Calu3 (cell line): ENCODE results near the gene ARHGAP26. TPM values are rescaled to one million over a fixed set of nuclear protein-coding genes. Genes with fewer than 3 reads are reported as not detected.
A peak's percentile ranks its signal among the peaks of the same experiment; 100 is the strongest.

Source experiments
- BruUV-seq: library from RNA; stranded (reverse); fragments of 400-500 nt; replicated peaks from 2 replicates; lab custom pipeline; 2021; lab: Mats Ljungman, UMichigan
- CTCF ChIA-PET: fragments of 300-600 bp; sonication (Branson Sonifier 250); formaldehyde crosslinking; loops from one replicate; lab custom pipeline; 2022; ENCODE audit warnings: antibody characterized with exemption; lab: Charles Lee
- DNase-seq: peaks from one replicate; pipeline ENCODE4 v3.0.0; 2022
- H3K27ac Mint-ChIP-seq: one replicate; pipeline ENCODE4 v1.8.0; 2022; ENCODE audit warnings: mixed read lengths; ENCODE audit not compliant: unreplicated experiment
- H3K27me3 Mint-ChIP-seq: one replicate; pipeline ENCODE4 v1.8.0; 2022; ENCODE audit warnings: mixed read lengths; ENCODE audit not compliant: unreplicated experiment
- H3K36me3 Mint-ChIP-seq: one replicate; pipeline ENCODE4 v1.8.0; 2022; ENCODE audit warnings: mild to moderate bottlenecking, moderate library complexity, mixed read lengths; ENCODE audit not compliant: insufficient read depth, unreplicated experiment
- H3K4me1 Mint-ChIP-seq: one replicate; pipeline ENCODE4 v1.8.0; 2022; ENCODE audit warnings: mild to moderate bottlenecking, low read depth, mixed read lengths; ENCODE audit not compliant: unreplicated experiment
- H3K4me3 Mint-ChIP-seq: one replicate; pipeline ENCODE4 v1.8.0; 2022; ENCODE audit warnings: mild to moderate bottlenecking, low read depth, moderate library complexity, mixed read lengths; ENCODE audit not compliant: unreplicated experiment
- H3K9me3 Mint-ChIP-seq: one replicate; pipeline ENCODE4 v1.8.0; 2022; ENCODE audit warnings: low read depth, mixed read lengths; ENCODE audit not compliant: unreplicated experiment
- CTCF ChIP-seq: fragments of 200-600 bp; IDR thresholded peaks from one replicate; pipeline ENCODE4 v1.8.0; 2022; ENCODE audit warnings: antibody characterized with exemption; ENCODE audit not compliant: unreplicated experiment
- intact Hi-C: fragments of 100-400 bp; cut with micrococcal nuclease; formaldehyde crosslinking; loops from one replicate; pipeline ENCODE4 v1.10.0; 2022; ENCODE audit not compliant: unreplicated experiment
- total RNA-seq: library from RNA; stranded (reverse); gene quantifications from 2 replicates; pipeline ENCODE4 v1.2.3, GENCODE V29; 2022

The ARHGAP26 gene
- total RNA-seq, 1 experiment from 2014 or later: 118 TPM

- no peak for TF ChIP-seq CTCF
- intact Hi-C loops: loop anchor here (2.0 kb wide), 1 partner anchor 43 kb away; no protein-coding TSS in a partner anchor
- CTCF ChIA-PET: interaction anchor here (1.6 to 3.8 kb wide), 5 partner anchors 13 to 100 kb away, joined by 5 to 42 read pairs (median 11); partner anchors contain the start of gene ARHGAP26
These were observed 99.7 kb downstream of the ARHGAP26 start for GRCh38 chr5:142869886-142870285.

GRCh38 chr5:142870532-142871362 is 100.6 kb downstream of the ARHGAP26 start:
- TF ChIP-seq CTCF: no peak
- Mint-ChIP-seq H3K4me3 (peak overlapping the region; percentile 52), H3K4me1 (peaks cover 93% of the 10 kb centered on the region), H3K9me3 (no peaks in the 10 kb centered on the region), H3K27ac (peak overlapping the region; percentile 98), H3K27me3 (no peaks in the 10 kb centered on the region), H3K36me3 (peaks cover 46% of the 10 kb centered on the region)
- intact Hi-C loops: loop anchor here (2.0 kb wide), 1 partner anchor 44 kb away; no protein-coding TSS in a partner anchor
- peak; percentile 94 for DNase-seq
- BruUV-seq: TSS peak; percentile 80
- CTCF ChIA-PET: interaction anchor here (0.6 to 3.8 kb wide), 20 partner anchors 9 to 158 kb away, joined by 3 to 42 read pairs (median 5); partner anchors contain the start of gene ARHGAP26

More at GRCh38 chr5:142869886-142870285, 99.7 kb downstream of the ARHGAP26 start:
- Mint-ChIP-seq H3K4me1 (peaks cover 93% of the 10 kb centered on the region), H3K27me3 (no peaks in the 10 kb centered on the region), H3K27ac (peak overlapping the region; percentile 98), H3K9me3 (no peaks in the 10 kb centered on the region), H3K4me3 (peak overlapping the region; percentile 43), H3K36me3 (peaks cover 43% of the 10 kb centered on the region)
- peak; percentile 50 for DNase-seq
- BruUV-seq: no TSS peak

GRCh38 chr5:142871363-142872193 is 101.4 kb downstream of the ARHGAP26 start:
- CTCF ChIA-PET: interaction anchor here (0.6 to 3.8 kb wide), 21 partner anchors 8 to 829 kb away, joined by 3 to 42 read pairs (median 5); partner anchors contain the start of gene ARHGAP26
- TSS peak; percentile 75 for BruUV-seq
- H3K4me3 Mint-ChIP-seq: peak overlapping the region; percentile 52
- no peaks in the 10 kb centered on the region for H3K9me3 Mint-ChIP-seq
- no peak for TF ChIP-seq CTCF
- H3K27ac Mint-ChIP-seq: peak overlapping the region; percentile 98
- intact Hi-C loops: loop anchor here (2.0 kb wide), 1 partner anchor 45 kb away; no protein-coding TSS in a partner anchor
- DNase-seq: no peak
- peaks cover 93% of the 10 kb centered on the region for H3K4me1 Mint-ChIP-seq
- no peaks in the 10 kb centered on the region for H3K27me3 Mint-ChIP-seq
- peaks cover 46% of the 10 kb centered on the region for H3K36me3 Mint-ChIP-seq

- intact Hi-C loops: no loop called here
- H3K4me3 Mint-ChIP-seq: peak overlapping the region; percentile 36
- H3K36me3 Mint-ChIP-seq: peaks cover 40% of the 10 kb centered on the region
- CTCF ChIA-PET: interaction anchor here (0.7 to 3.8 kb wide), 5 partner anchors 11 to 829 kb away, joined by 3 to 42 read pairs (median 10); partner anchors contain the start of gene ARHGAP26
- TF ChIP-seq CTCF: no peak
- no peaks in the 10 kb centered on the region for H3K27me3 Mint-ChIP-seq
- H3K4me1 Mint-ChIP-seq: peaks cover 93% of the 10 kb centered on the region
- H3K9me3 Mint-ChIP-seq: no peaks in the 10 kb centered on the region
- no peak for DNase-seq
- TSS peak; percentile 78 for BruUV-seq
- H3K27ac Mint-ChIP-seq: peak overlapping the region; percentile 98
These were observed 102.0 kb downstream of the ARHGAP26 start for GRCh38 chr5:142872217-142872616.
